Measurements from ENCODE around the gene ZBTB34.

The ZBTB34 gene

GRCh38 chr9:126927419-126927818 lies 67.0 kb downstream of the ZBTB34 start:
- no peak for DNase-seq (ENCODE audit: extremely low read depth, low read depth)

DNA sequence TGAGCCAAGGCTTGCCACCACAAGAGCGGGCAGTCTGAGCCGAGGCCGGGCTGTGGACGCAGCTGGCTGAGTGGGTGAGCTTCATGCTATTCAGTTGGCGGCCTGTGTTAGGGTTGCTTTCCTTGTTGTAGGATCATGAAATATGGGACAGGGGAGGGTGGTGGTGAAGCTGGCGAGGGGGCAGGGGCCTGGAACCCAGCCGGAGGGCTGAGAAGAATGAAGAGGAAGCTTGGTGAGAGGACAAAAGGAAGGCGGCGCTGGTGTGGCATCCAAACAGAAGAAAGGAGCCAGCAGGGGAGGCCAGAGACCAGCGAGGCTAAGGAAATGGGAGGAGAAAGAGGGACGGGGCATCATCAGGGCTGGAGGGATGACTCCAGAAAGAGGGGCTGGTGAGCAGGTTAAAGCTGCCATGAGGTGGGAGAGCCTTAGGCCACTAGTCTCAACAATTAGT lies 72.5 kb downstream of the ZBTB34 start:
- no peak for DNase-seq (ENCODE audit: extremely low read depth, low read depth)
- TF ChIP-seq CTCF (IDR thresholded peaks at IDR 0.05; ENCODE audit: low read depth, low read length) = no peak

More at GRCh38 chr9:126927419-126927818, 67.0 kb downstream of the ZBTB34 start:
- no peak for TF ChIP-seq CTCF (IDR thresholded peaks at IDR 0.05; ENCODE audit: low read depth, low read length)

- no peak for DNase-seq (ENCODE audit: extremely low read depth, low read depth)
- no peak for TF ChIP-seq CTCF (IDR thresholded peaks at IDR 0.05; ENCODE audit: low read depth, low read length)
These were observed 73.0 kb downstream of the ZBTB34 start for GRCh38 chr9:126933334-126933980.

GRCh38 chr9:126934441-126934840 lies 74.0 kb downstream of the ZBTB34 start:
- no peak for DNase-seq (ENCODE audit: extremely low read depth, low read depth)
- TF ChIP-seq CTCF (IDR thresholded peaks at IDR 0.05; ENCODE audit: low read depth, low read length) = no peak

All from AG09319 (cell line).